Measurements from ENCODE around the gene TBC1D10A.

The TBC1D10A gene

GRCh38 chr22:30262112-30262511, 64.6 kb downstream of the TBC1D10A start:
- no peak overlapping the region for H2AFZ ChIP-seq (ENCODE audit: low read length)
- no peaks in the 10 kb centered on the region for H3K9me3 ChIP-seq (ENCODE audit: insufficient read depth, low read depth, low read length)
- H4K20me1 ChIP-seq (ENCODE audit: insufficient read depth, low read length, poor library complexity, severe bottlenecking) = no peaks in the 10 kb centered on the region
- H3K9ac ChIP-seq (ENCODE audit: low read depth, low read length, poor library complexity, severe bottlenecking) = no peak overlapping the region
- no peaks in the 10 kb centered on the region for H3K27me3 ChIP-seq (ENCODE audit: insufficient read depth, low read length, poor library complexity, severe bottlenecking)
- H3K36me3 ChIP-seq (ENCODE audit: insufficient read depth, low read length) = no peaks in the 10 kb centered on the region
- TF ChIP-seq CTCF (conservative IDR thresholded peaks at IDR 0.05; ENCODE audit: low read length) (no peak), EZH2phosphoT487 (IDR thresholded peaks at IDR 0.05; ENCODE audit: borderline replicate concordance) (no peak)
- H3K4me2 ChIP-seq (ENCODE audit: low read depth, low read length, poor library complexity, severe bottlenecking) = no peak overlapping the region
- peaks cover 13% of the 10 kb centered on the region for H3K79me2 ChIP-seq (ENCODE audit: insufficient read depth, low read length)
- peaks cover 18% of the 10 kb centered on the region for H3K4me1 ChIP-seq (ENCODE audit: insufficient read depth, low read length, poor library complexity, severe bottlenecking)
- no peaks in the 10 kb centered on the region for H3K9me2 ChIP-seq (replicated peaks; ENCODE audit: low read depth, low read length)
- H3F3A ChIP-seq (ENCODE audit: low read depth) = no peaks in the 10 kb centered on the region
- no peak overlapping the region for H3K4me3 ChIP-seq (ENCODE audit: low read length, poor library complexity, severe bottlenecking)

- no peaks in the 10 kb centered on the region for H3K9me2 ChIP-seq (replicated peaks; ENCODE audit: low read depth, low read length)
Observed at GRCh38 chr22:30261134-30261533, 65.6 kb downstream of the TBC1D10A start.

GRCh38 chr22:30260682-30261081, 66.1 kb downstream of the TBC1D10A start:
- Histone ChIP-seq H3K4me3 (ENCODE audit: low read length, poor library complexity, severe bottlenecking) (no peak overlapping the region), H3K4me2 (ENCODE audit: low read depth, low read length, poor library complexity, severe bottlenecking) (no peak overlapping the region), H2AFZ (ENCODE audit: low read length) (no peak overlapping the region), H3K27me3 (ENCODE audit: insufficient read depth, low read length, poor library complexity, severe bottlenecking) (no peaks in the 10 kb centered on the region), H3K9me2 (replicated peaks; ENCODE audit: low read depth, low read length) (no peaks in the 10 kb centered on the region), H4K20me1 (ENCODE audit: insufficient read depth, low read length, poor library complexity, severe bottlenecking) (no peaks in the 10 kb centered on the region), H3K4me1 (ENCODE audit: insufficient read depth, low read length, poor library complexity, severe bottlenecking) (peaks cover 15% of the 10 kb centered on the region), H3K79me2 (ENCODE audit: insufficient read depth, low read length) (peaks cover 5% of the 10 kb centered on the region; the same call in 1 of the 2 replicates), H3K36me3 (ENCODE audit: insufficient read depth, low read length) (no peaks in the 10 kb centered on the region), H3F3A (ENCODE audit: low read depth) (no peaks in the 10 kb centered on the region), H3K9ac (ENCODE audit: low read depth, low read length, poor library complexity, severe bottlenecking) (no peak overlapping the region), H3K9me3 (ENCODE audit: insufficient read depth, low read depth, low read length) (no peaks in the 10 kb centered on the region)
- TF ChIP-seq CTCF (conservative IDR thresholded peaks at IDR 0.05; ENCODE audit: low read length) (no peak), EZH2phosphoT487 (IDR thresholded peaks at IDR 0.05; ENCODE audit: borderline replicate concordance) (no peak)

More at GRCh38 chr22:30261134-30261533, 65.6 kb downstream of the TBC1D10A start:
- Histone ChIP-seq H2AFZ (ENCODE audit: low read length) (no peak overlapping the region), H3K27me3 (ENCODE audit: insufficient read depth, low read length, poor library complexity, severe bottlenecking) (no peaks in the 10 kb centered on the region), H3K79me2 (ENCODE audit: insufficient read depth, low read length) (peaks cover 8% of the 10 kb centered on the region), H3K36me3 (ENCODE audit: insufficient read depth, low read length) (no peaks in the 10 kb centered on the region), H3K9me3 (ENCODE audit: insufficient read depth, low read depth, low read length) (no peaks in the 10 kb centered on the region), H4K20me1 (ENCODE audit: insufficient read depth, low read length, poor library complexity, severe bottlenecking) (no peaks in the 10 kb centered on the region), H3K4me2 (ENCODE audit: low read depth, low read length, poor library complexity, severe bottlenecking) (no peak overlapping the region), H3F3A (ENCODE audit: low read depth) (no peaks in the 10 kb centered on the region), H3K9ac (ENCODE audit: low read depth, low read length, poor library complexity, severe bottlenecking) (no peak overlapping the region), H3K4me1 (ENCODE audit: insufficient read depth, low read length, poor library complexity, severe bottlenecking) (peaks cover 15% of the 10 kb centered on the region), H3K4me3 (ENCODE audit: low read length, poor library complexity, severe bottlenecking) (no peak overlapping the region)
- TF ChIP-seq CTCF (conservative IDR thresholded peaks at IDR 0.05; ENCODE audit: low read length) (no peak), EZH2phosphoT487 (IDR thresholded peaks at IDR 0.05; ENCODE audit: borderline replicate concordance) (no peak)
